Jurkat, Clone E6-1 (cell line): Measurements from ENCODE around the gene THBS3.
"Not testable (repeated sequence)": the region's sequence is repeated elsewhere in the genome, so short reads cannot be mapped to it uniquely, and the experiment has no call there.

Experiments
- DNase-seq: peaks from one replicate; pipeline ENCODE4 v3.0.0-alpha.2; 2011; ENCODE audit warnings: low read depth, low spot score
- H3K4me3 ChIP-seq: 2 replicates; pipeline ENCODE4 v1.5.1; 2011; ENCODE audit warnings: mild to moderate bottlenecking, low read length, control low read depth, moderate library complexity

THBS3 gene

DNA sequence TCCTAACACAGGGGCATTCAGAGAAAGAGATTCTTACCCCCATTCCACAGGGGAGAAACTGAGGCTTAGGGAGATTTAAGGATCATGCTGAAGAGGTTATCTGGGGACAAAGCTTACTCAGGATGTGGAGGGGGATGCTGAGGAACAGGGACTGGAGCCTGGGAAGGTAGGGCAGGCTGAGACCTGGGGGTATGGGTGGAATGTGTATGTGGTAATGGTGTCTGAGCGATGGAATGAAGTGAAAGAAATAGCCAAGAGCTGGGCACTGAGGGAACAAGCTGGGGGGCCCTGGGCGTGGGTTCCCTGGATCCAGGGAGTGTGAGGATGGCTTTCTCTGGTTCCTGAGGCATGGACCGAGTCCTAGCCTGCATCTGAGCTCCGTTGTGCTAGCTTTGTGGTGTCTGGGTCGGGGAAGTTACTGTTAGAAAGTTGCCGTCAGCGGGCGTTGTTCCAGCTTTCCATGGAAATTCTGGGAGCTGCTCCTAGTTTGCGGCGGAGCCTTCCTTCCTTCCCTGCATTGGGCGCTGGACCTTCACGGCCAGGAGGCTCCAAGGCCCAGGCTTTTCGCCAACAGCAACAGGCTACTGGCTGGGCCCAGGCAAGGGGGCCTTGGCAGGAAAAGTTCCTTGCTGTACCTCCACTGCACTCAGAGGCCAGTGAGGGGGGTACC, 3.8 kb upstream of the THBS3 start:
- not testable (repeated sequence) for DNase-seq, H3K4me3 ChIP-seq

DNA sequence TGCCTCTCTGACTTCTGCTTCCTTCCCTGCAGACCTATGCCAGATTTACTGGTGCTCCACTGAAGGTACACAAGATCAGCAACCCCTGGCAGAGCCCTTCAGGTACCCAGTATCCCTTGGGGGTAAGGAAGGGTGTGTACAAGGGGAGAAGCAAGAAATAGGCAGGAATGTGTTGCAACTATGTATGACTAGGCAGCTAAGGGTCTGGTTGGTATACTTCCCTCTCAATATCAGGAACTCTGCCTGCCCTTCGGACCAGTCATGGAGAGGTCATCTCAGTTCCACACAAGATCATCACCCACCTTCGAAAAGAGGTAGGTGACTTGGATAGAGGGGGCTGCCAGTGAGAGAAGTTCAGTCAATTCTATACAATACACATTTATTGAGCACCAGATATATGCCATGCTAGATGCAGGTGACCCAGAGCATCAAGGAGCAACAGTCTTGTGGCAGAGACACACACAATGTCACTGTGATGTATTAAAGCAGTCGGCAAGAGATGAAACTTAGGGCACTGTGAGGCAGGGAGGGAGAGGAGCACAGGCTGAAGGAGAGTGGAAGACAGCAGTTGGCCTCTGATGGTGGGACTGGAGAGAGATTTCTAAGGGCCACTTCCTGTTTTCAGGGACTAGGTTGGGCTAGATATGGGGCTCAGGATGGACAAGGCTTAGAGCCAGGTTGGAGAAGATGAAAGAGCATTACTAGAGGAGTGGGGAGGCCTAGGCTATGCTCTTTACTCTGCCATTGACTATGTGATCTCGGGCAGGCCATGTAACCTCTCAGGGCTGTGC, 2.8 kb upstream of the THBS3 start:
- H3K4me3 ChIP-seq: no peak overlapping the region
- no peak for DNase-seq

DNA sequence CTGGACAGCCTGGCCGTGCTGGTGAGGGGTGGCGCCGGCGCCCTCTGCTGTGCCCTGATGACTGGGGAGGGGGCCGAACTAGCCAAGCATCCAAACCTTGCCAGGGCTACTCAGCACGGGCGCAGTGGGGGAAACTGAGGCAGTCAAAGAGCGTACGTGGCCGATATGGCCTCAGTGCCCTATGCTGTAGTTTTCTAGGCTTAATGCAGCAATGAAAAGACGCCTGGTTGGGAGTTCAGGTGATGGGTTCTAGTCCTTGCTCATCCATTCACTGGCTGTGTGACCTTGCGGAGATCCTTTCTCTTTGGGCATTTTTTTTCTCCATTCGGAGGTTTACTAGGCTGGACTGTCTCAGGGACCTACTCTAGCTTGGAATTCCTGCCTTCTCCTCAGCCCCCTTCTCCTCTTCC, 1.6 kb upstream of the THBS3 start:
- no peak for DNase-seq
- H3K4me3 ChIP-seq: peak overlapping the region; percentile 97

DNA sequence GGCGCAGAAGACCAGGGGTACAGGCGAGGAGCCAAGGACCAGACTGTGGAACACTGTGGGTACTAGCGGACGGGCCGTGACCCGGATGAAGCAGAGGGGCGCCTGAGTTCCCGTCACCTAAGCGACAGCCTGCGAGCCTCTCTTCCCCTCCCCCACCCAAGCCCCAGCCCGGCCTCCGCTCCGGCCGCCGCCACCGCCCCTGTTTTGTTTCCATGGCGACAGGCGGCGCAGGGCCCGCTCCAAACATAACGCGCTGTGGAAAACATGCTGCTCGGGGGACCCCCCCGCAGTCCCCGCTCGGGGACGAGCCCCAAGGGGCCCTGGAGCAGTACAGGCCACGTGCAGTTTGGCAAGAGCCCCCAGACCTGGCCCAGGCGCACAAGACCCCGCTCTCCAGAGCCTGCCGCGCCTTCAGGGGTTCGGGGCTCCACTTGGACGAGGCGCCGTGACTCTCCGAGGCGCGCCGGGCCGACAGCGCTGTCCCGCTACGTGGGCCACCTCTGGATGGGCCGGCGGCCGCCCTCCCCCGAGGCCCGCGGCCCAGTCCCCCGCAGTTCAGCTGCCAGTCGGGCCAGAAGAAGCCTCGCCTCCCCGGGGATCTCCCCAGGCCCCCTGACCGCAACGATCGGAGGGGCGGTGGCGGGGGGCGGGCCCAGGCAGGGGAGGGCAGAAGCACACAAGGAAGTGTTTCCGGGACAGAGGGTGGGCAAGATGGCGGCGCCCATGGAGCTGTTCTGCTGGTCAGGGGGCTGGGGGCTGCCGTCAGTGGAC, 1.0 kb upstream of the THBS3 start, which contains the start of gene MTX1:
MTX1 (plus strand) TSS at position 155 of the 771 bp plus-strand sequence; CDS start at position 265, 110 bp downstream.
- H3K4me3 ChIP-seq: peak within 1 kb of the TSS; percentile 97
- peak; percentile 54 for DNase-seq

DNA sequence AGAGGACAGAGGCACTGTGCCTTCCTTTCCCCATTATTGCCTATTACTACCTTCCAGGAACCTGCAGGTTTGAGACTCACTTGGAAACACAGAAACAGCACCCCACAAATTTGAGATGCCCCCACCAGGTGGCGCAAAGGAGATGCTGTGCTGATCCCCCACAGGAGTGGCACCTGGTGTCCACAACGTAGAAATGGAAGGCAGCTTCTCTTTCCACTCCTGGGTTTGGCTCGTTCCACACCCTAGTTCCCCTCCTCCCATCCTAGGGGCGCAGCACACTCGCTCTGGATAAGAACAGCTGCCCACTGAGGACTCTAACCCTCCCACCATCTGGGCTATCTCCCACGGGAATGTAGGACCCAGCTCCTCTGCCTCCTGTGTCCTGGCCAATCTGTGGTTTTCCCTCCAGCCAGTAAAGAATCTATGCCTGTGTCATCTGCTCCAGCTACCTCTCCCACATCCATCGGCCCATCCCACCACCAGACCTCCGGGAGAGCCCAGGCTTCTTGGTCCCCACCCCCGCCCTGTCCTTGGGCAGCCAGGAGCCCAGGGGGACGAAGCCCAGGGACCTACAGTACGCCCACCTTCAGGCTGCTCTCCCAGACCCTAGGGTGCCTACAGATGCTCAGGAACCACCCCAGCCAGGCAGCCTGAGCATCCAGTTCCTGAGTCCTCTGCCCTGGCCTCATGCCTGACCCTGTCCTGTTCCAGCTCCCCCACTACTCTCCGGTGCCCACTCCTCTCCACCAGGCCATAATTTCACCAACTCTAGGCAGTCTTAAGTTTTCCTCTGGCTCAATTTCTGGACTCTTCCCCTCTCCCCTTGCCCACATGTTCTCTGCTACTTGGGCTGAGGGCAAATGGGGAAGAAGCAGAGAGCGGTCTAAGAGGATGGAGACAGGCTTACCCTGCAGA, 549 bp downstream of the THBS3 start:
- peak; percentile 82 for DNase-seq

DNA sequence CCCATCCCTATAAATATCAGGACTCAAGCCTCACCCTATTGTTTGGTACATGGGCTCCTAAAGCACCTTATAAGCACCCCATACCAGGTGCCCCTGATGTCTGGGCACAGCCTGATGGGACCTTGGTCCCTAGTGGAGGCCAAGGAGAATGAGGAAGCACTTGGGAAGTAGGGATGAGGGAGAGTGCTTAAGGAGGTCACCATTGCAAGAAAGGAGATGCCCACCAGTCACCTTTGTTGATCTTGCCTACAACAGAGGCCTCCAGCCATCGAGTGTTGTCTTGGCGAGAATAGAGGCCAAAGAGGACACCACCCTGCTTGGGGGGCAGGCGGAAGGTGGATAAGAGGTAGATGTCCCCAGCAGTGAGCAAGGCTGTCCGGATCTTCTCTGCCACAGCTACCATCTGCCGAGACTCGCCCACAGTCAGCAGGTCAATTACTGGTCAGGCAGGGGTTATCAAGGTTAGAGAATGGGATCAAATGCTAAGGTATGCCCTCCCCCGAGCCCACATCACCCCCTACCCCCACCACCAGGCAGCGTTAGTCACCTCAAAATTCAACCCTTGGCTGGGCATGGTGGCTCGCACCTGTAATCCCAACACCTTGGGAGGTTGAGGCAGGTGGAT, 1.6 kb downstream of the THBS3 start:
- no peak for DNase-seq
- H3K4me3 ChIP-seq: no peak overlapping the region

More for the DNA sequence above, 549 bp downstream of the THBS3 start:
- no peak overlapping the region for H3K4me3 ChIP-seq

DNA sequence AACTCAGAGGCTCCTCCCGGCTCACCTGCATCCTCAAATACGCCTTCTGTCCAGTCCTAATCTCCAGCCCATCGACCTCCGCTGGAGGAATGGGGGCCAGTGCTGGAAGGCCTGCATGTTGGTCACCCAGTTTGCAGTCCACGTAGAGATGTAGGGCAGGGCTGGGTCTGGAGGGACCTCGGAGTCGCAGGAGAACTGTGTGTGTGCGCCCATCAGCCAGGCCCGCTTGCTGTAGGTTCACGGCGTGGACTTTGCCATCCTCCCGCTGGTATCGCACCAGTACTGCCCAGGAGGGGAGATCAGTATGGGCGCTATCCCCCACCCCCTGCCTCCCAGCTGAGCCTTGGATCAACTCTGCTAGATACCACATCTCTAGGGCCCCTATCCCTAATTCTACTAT, 2.7 kb downstream of the THBS3 start:
- DNase-seq: no peak

DNA sequence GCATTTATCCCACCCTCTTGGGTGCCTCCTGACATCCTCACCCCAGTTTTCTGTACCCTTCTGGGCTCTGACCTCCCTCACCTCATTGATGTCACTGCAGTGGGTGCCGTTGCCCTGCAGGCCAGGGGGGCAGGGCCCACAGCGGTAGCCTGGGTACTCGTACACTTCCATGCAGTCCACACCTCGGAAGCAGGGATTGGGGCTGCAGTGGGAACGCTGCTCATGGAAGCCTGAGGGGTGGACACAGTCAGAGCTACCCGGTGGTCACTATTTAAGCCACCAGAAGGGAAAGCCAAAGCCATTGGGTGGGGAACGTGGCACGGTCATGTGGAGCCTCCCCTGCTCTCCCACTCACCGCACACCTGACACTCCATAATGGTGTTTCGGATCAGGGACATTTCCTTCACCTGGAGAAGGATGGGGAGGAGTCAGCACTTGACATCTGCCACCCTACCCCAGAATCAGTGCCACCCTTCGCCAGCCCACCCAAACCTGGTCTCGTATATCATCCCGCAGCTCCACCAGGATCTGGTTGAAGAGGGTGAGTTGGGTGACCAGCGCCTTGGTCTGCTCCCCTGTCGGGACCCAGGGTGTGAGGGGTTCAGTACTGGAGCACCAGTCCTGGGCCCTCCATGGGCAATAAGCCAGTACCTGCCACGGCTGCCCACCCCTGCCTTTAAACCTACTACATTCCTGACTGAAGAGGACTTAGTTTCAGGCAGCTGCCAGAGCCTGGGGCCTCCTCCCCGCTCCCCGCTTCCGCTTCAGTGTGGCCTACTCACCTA, 4.8 kb downstream of the THBS3 start:
- DNase-seq: no peak
- H3K4me3 ChIP-seq: no peak overlapping the region

More for the DNA sequence above, 2.7 kb downstream of the THBS3 start:
- no peak overlapping the region for H3K4me3 ChIP-seq

DNA sequence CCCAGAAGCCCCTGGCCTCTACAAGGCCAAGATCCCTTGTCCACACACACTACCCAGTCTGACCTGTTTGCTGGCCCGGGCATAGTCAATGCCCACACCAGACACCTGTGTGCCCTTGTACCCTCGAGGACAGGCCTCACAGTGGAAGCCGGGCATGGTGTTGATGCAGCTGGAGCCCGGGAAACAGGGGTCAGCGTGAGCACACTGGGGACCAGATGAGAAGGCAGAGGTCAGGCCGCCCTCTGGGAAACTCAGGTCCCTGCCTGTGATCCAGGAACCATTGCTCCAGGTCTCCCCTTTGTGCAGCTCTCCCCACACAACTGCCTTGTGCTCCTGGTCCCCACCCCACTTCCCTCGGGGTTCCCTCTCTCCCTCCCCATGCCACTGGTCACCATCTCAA, 5.5 kb downstream of the THBS3 start:
- no peak overlapping the region for H3K4me3 ChIP-seq
- DNase-seq: no peak

DNA sequence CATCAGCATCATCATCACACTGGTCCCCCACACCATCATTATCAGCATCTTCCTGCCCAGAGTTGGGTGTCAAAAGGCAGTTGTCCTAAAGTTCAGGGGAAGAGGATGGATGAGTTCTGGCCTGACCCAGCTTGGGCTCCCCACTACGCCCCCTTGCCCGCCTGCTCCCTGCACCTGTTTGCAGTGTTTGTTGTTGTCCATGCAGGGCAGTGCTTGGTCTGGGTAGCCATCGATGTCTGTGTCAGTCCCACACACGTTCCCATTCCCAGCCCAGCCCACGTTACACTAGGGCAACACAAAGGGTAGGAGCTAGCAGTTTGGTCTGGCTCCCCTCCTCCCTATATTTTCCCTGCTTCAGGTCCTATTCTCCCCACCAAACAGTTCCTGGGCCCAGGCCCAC, 6.8 kb downstream of the THBS3 start:
- H3K4me3 ChIP-seq: no peak overlapping the region
- DNase-seq: no peak

DNA sequence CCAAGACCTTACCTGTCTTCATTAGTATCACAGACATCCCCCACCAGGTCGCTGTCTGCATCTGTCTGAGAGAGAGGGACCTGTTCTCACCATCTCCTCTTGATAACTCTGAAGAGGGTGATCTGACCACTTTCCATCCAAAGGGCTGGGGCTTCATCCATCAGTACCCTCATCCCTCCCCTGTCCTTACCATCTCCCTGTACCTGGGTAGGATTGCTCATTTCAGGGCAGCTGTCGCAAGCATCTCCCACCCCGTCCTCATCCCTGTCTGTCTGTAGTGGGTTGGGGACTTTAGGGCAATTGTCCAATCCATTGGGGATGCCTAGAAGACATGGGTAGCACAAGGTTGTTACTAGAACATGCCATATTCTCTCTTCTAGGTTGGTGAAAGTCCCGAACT, 7.9 kb downstream of the THBS3 start:
- H3K4me3 ChIP-seq: no peak overlapping the region
- DNase-seq: no peak

DNA sequence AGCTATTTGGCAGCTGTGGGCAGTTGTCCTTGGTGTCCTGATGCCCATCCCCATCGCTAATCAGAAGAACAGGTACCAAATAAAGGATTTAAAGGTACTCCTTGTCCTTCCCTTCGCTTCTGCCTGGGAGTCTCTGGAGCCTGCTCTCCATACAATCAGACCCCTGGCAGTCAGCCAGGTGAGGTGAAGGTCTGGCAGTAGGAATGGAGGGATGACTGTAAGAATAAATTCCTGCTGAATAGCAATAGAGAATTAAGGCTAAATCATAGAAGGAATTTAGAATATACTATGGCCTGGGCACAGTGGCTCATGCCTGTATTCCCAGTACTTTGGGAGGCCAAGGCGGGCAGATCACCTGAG, 9.2 kb downstream of the THBS3 start:
- no peak for DNase-seq
- no peak overlapping the region for H3K4me3 ChIP-seq

DNA sequence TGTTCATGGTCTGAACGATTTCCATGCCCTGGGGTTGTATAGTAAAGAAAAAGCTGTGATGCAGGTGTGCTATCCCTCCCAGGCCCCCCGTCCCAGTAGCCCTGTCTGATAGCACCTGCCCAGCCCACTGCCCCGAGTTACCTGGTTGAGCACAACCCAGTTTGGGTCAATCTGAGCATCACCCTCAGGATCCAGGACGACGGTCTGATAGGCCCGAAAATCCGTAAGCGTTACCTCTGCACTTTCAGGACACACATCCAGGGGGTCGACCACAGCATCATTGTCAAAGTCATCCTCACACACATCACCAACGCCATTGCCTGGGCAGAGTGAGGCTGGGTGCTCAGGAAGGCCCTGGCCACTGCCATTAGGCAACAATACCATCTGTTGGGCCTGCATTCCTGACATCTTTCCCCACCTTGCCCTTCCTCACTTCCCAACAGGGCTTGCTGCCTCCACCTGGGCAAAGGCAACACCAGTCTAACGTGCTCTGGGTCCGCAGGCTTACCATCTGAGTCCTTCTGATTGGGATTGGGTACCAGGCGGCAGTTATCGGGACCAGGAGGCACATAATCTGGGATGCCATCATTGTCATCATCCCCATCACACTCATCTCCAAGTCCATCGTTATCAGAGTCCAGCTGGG, 9.7 kb downstream of the THBS3 start:
- H3K4me3 ChIP-seq: no peak overlapping the region
- no peak for DNase-seq

DNA sequence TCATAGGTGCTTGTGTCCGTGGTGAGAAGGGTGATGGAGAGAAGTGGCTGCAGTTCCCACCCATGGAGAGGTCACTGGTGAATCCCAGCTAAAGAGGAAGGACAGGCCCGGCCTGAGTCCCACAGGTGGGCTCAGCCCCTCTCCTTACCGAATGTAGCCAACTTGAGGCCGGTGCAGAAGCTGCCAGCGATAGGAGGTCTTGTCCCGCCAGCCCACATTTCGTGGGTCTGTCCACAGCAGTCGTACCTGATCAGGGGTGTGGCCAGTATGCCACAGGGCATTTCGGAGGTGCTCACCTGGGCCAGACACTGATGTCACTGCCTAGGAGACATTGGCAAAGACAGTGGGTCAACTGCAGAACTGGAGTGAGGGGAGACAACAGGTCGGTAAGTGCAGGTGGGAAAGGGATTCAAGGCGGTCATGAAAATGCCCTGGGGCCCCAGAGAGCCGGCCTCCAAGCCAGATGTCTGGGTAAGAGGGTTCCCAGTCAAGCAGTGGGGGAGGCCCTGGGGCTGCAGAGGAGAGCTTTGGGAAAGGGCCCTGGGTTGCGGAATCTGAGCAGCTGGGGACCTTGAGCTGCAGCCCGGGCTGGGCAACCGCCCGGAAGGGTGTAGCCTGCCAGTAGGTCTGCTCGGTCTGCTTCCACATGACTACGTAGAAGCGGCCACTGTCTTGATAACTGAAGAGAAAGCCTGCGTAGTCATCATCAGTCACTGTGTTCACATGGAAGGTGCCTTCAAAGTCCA, 10.6 kb downstream of the THBS3 start:
- no peak overlapping the region for H3K4me3 ChIP-seq
- DNase-seq: no peak

DNA sequence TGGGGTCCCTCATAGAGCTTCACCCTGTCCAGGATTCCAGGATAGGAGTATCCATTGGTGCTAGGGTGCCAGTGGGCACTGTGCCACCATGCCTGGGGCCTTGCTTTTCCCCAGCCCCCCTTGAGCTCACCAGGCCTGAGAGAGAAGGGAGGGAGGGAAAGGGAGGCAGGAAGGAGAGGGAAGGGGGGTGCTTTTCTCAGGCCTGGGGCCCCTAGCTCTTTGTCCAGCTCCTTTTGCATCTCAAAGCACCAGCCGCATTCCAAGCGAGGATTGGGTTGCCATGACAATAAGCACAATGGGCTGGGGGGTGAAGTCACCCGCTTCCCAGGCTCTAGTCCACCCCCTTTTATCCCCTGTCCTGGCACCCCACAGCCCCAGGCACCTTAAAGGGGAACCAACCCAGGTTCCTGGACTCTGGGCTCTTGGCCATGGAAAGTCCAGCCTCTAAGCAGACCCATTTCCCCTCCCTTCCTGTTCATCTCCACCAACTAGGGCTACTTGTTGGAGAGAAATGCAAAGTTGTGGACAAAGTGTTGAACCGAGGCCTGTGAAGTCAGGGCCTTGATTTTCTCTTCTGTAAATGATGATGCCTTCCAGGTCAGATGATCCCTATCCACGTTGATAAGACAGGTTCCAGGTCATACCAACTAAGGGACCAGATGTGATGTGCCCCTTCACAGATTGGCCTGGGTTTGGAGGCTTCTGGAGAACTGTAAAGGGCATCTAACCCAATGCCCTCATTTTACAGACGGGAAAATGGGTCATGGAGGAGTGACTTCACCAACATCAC, 11.4 kb downstream of the THBS3 start:
- H3K4me3 ChIP-seq: no peak overlapping the region
- no peak for DNase-seq
